CD4-positive, alpha-beta T cell (primary cell): ENCODE measurements around the gene POR. TPM values are rescaled to one million over a fixed set of nuclear protein-coding genes. Genes with fewer than 3 reads are reported as not detected.

Experiments
- ATAC-seq: fragments of 200-7000 bp; cut with Tn5 transposase; one replicate; pipeline ENCODE4 v1.10.0; 2022; ENCODE audit warnings: mild to moderate bottlenecking; ENCODE audit not compliant: poor library complexity
- CTCF ChIA-PET: fragments of 350-600 bp; sonication (Branson Sonifier 250); formaldehyde crosslinking; loops from one replicate; lab custom pipeline; 2021; ENCODE audit warnings: antibody characterized with exemption, inconsistent platforms; lab: Charles Lee
- POLR2A ChIA-PET: fragments of 350-600 bp; sonication (Branson Sonifier 250); formaldehyde crosslinking; loops from one replicate; lab custom pipeline; 2021; ENCODE audit warnings: antibody characterized with exemption, inconsistent platforms; lab: Charles Lee
- DNase-seq, 14 experiments: peaks; one replicate each; pipeline ENCODE4 v3.0.0-alpha.2; 2013 to 2020; ENCODE audit warnings: mixed read lengths in 2 of 14
- H3K27ac ChIP-seq, 2 donors: one replicate each; pipeline versions ENCODE4 v1.5.1 to v1.7.0; 2013; ENCODE audit warnings: low read length in 2 of 2, low read depth in 1 of 2, mild to moderate bottlenecking in 1 of 2
- H3K27me3 ChIP-seq, 2 experiments: 1 replicate in 1 of 2; 2 replicates in 1 of 2; pipeline versions ENCODE4 v1.6.1 to v1.7.0; 2013; ENCODE audit warnings: low read length in 2 of 2, control low read depth in 1 of 2, mild to moderate bottlenecking in 1 of 2, moderate library complexity in 1 of 2; ENCODE audit not compliant: insufficient read depth in 2 of 2, control insufficient read depth in 1 of 2
- H3K36me3 ChIP-seq: one replicate; pipeline ENCODE4 v1.6.1; 2013; ENCODE audit warnings: low read length, control low read depth; ENCODE audit not compliant: insufficient read depth
- H3K4me1 ChIP-seq: one replicate; pipeline ENCODE4 v1.6.1; 2013; ENCODE audit warnings: low read length, control low read depth; ENCODE audit not compliant: insufficient read depth
- H3K4me3 ChIP-seq: one replicate; pipeline ENCODE4 v1.5.1; 2013; ENCODE audit warnings: mild to moderate bottlenecking, low read length, moderate library complexity
- H3K9me3 ChIP-seq, 2 experiments: 1 replicate in 1 of 2; 2 replicates in 1 of 2; pipeline versions ENCODE4 v1.6.1 to v1.7.0; 2013; ENCODE audit warnings: low read length in 2 of 2, mild to moderate bottlenecking in 2 of 2, control low read depth in 1 of 2, moderate library complexity in 1 of 2; ENCODE audit not compliant: control insufficient read depth in 1 of 2, insufficient read depth in 1 of 2
- H3K27ac Mint-ChIP-seq: one replicate; pipeline ENCODE4 v1.8.0; 2020; ENCODE audit warnings: mixed read lengths
- H3K27me3 Mint-ChIP-seq: one replicate; pipeline ENCODE4 v1.8.0; 2021; ENCODE audit warnings: mixed read lengths
- H3K36me3 Mint-ChIP-seq: one replicate; pipeline ENCODE4 v1.8.0; 2021; ENCODE audit warnings: low read depth, mixed read lengths
- H3K4me1 Mint-ChIP-seq: one replicate; pipeline ENCODE4 v1.8.0; 2021; ENCODE audit warnings: low read depth, mixed read lengths
- H3K4me3 Mint-ChIP-seq: one replicate; pipeline ENCODE4 v1.8.0; 2020; ENCODE audit warnings: mild to moderate bottlenecking, mixed read lengths
- H3K9me3 Mint-ChIP-seq: one replicate; pipeline ENCODE4 v1.8.0; 2020; ENCODE audit warnings: mixed read lengths
- intact Hi-C, 2 experiments: fragments of 100-400 bp; cut with DNase I in 1 of 2; cut with micrococcal nuclease in 1 of 2; formaldehyde crosslinking; loops; one replicate each; pipeline versions ENCODE4 v1.15.1 to v1.9.0; 2023 to 2025; cut with DNase I, micrococcal nuclease
- total RNA-seq, 174 experiments: library from RNA in 2 of 174; stranded (reverse) in 2 of 174; gene quantifications; one replicate each; pipeline ENCODE4 v1.2.3 and lab custom pipeline; 2021 to 2026
- TF ChIP-seq, protein P1 (sequence below): fragments of 200-600 bp; IDR thresholded peaks from one replicate; pipeline ENCODE4 v1.8.0; 2022; ENCODE audit warnings: antibody characterized with exemption, mild to moderate bottlenecking

Gene POR
- total RNA-seq, 2 experiments from 2014 or later, result 44.2 to 54.8 TPM

DNA sequence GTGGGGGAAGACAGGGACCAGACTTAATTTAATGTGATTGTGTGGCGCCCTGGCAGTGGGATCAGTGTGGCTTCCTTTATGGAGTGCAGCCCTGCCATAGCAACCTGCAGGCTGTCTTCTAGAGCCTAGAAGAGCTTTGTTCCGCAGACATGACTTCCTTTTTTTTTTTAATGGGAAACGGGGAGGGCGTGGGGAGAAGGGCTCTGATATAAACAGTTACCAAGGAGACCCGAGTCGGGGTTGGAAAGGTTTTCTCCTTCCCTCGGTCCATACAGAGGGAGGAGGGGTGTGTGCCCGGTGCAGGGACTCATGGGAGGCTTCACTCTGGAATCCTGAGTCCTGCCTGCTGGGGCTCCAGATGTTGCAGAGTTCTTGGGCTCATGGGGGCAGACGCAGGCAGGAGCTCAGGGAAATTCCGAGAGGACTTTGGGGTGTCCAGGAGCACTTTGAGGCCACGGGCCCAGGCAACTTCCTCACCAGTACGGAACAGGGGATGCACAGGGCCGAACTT, 52.6 kb downstream of the POR start:
- H3K9me3 ChIP-seq, result no peaks in the 10 kb centered on the region
- Mint-ChIP-seq H3K4me1 (no peaks in the 10 kb centered on the region), H3K27ac (no peak overlapping the region), H3K9me3 (no peaks in the 10 kb centered on the region), H3K4me3 (no peak overlapping the region), H3K27me3 (no peaks in the 10 kb centered on the region), H3K36me3 (peaks cover 32% of the 10 kb centered on the region)
- intact Hi-C loops, result no loop called here
- DNase-seq (no peak), ATAC-seq (no peak)
- TF ChIP-seq, protein P1, sequence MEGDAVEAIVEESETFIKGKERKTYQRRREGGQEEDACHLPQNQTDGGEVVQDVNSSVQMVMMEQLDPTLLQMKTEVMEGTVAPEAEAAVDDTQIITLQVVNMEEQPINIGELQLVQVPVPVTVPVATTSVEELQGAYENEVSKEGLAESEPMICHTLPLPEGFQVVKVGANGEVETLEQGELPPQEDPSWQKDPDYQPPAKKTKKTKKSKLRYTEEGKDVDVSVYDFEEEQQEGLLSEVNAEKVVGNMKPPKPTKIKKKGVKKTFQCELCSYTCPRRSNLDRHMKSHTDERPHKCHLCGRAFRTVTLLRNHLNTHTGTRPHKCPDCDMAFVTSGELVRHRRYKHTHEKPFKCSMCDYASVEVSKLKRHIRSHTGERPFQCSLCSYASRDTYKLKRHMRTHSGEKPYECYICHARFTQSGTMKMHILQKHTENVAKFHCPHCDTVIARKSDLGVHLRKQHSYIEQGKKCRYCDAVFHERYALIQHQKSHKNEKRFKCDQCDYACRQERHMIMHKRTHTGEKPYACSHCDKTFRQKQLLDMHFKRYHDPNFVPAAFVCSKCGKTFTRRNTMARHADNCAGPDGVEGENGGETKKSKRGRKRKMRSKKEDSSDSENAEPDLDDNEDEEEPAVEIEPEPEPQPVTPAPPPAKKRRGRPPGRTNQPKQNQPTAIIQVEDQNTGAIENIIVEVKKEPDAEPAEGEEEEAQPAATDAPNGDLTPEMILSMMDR, result no peak
- H3K4me3 ChIP-seq, result no peak overlapping the region
- no peak overlapping the region for H3K27ac ChIP-seq
- H3K4me1 ChIP-seq, result no peaks in the 10 kb centered on the region
- H3K27me3 ChIP-seq, result no peaks in the 10 kb centered on the region
- ChIA-PET POLR2A (no interaction called here), CTCF (no interaction called here)
- peaks cover 22% of the 10 kb centered on the region for H3K36me3 ChIP-seq

DNA sequence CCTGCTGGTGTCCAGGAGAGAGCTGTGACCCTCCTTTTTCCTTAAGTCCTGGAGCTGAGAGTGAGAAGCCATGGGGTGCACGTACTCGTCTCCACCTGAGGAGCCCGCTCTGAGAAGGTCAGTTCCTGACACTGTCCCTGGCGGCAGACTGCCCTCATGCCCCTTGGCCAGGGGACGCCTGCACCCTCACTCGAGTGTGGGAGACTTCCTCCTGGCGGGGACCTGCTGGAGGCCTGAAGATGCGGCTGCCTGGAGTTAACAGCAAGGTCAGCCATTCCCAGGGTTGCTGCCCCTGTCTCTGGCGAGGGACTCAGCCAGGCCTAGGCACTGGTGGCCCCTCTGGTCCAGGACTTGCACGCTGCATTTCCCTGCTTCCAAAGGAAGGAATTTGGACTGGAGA, 53.1 kb downstream of the POR start:
- intact Hi-C loops, result no loop called here
- H3K36me3 Mint-ChIP-seq, result peaks cover 31% of the 10 kb centered on the region
- CTCF ChIA-PET, result no interaction called here

DNA sequence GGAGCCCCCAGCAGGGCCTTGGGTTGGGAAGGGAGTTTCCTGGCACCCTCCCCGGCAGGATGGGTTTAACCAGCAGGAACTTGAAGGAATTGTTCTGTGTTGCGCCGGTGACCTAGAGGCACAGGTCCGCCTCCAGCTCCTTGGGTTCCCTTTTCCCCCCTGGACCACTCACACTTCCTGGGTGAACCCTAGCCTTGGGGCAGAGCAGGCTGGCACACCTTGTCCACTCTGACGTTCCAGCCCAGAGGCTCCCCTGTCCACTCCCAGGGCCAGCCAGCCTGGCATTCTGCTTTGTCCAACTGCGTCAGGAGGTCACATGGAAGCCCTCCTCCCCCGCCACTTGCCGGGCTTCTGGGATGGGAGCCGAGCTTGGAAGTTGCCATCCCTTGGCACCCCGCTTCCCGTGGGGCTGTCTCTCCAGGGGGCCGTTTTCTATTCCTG, 53.6 kb downstream of the POR start:
- peaks cover 33% of the 10 kb centered on the region for H3K36me3 Mint-ChIP-seq
- ATAC-seq, result no peak
- H3K27ac ChIP-seq, result no peak overlapping the region
- TF ChIP-seq, protein P1, result no peak
- no peaks in the 10 kb centered on the region for H3K4me1 ChIP-seq
- intact Hi-C loops, result no loop called here
- no peaks in the 10 kb centered on the region for H3K9me3 Mint-ChIP-seq
- H3K27me3 Mint-ChIP-seq, result no peaks in the 10 kb centered on the region
- H3K4me3 ChIP-seq, result no peak overlapping the region
- H3K9me3 ChIP-seq, result no peaks in the 10 kb centered on the region
- no peak overlapping the region for H3K4me3 Mint-ChIP-seq
- no peaks in the 10 kb centered on the region for H3K4me1 Mint-ChIP-seq
- H3K36me3 ChIP-seq, result peaks cover 25% of the 10 kb centered on the region
- no peak overlapping the region for H3K27ac Mint-ChIP-seq
- H3K27me3 ChIP-seq, result no peaks in the 10 kb centered on the region
- no peak for DNase-seq
- CTCF ChIA-PET, result no interaction called here
- POLR2A ChIA-PET, result no interaction called here

More for the DNA sequence above, 53.1 kb downstream of the POR start:
- Mint-ChIP-seq H3K9me3 (no peaks in the 10 kb centered on the region), H3K27me3 (no peaks in the 10 kb centered on the region), H3K4me1 (no peaks in the 10 kb centered on the region), H3K4me3 (no peak overlapping the region), H3K27ac (no peak overlapping the region)
- Histone ChIP-seq H3K4me1 (no peaks in the 10 kb centered on the region), H3K27me3 (no peaks in the 10 kb centered on the region), H3K4me3 (no peak overlapping the region), H3K36me3 (peaks cover 23% of the 10 kb centered on the region), H3K9me3 (no peaks in the 10 kb centered on the region), H3K27ac (no peak overlapping the region)
- ATAC-seq (no peak), DNase-seq (no peak)
- POLR2A ChIA-PET, result no interaction called here
- TF ChIP-seq, protein P1, result no peak
